ENCODE results near the gene C1QTNF6.

C1QTNF6 gene

DNA sequence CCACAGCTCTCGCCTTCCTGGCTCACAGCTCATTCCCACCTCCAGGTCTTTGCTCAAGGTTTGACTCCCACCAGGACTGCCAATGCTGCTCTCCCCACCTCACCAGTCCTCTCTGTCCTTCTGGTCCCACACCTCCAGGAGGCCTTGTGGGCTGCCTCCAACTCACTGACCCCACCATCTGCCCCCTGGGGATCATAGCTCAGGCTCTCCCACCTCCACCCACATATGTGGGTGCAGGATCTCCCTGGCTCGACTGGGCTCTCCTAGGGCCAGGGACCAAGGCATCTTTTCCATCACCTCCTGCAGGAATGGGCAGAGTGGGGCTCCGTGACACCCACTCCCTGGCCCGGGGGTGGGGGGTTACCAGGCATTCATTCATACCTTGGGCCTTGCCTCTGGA, 38.0 kb upstream of the C1QTNF6 start:
- H3K9ac ChIP-seq: peak overlapping the region in 4 of 11 experiments; percentile 19 to 49 (median 30); a peak in 6 of 22 replicates
- peaks cover 49 to 90% (median 81%) of the 10 kb centered on the region in 10 experiments for H3K4me1 ChIP-seq
- H3K27ac ChIP-seq: peak overlapping the region in 1 of 11 experiments; percentile 12; a peak in 1 of 22 replicates
- peak overlapping the region in 9 of 11 experiments; percentile 7 to 72 (median 19); a peak in 10 of 22 replicates for H3K4me2 ChIP-seq
- no peaks in the 10 kb centered on the region for H3K27me3 ChIP-seq
- H4K20me1 ChIP-seq: peaks cover 15 to 69% (median 49%) of the 10 kb centered on the region in 11 experiments; a peak in 20 of 22 replicates
- H3K36me3 ChIP-seq: peaks cover 50 to 74% (median 59%) of the 10 kb centered on the region in 11 experiments
- H3K4me3 ChIP-seq: no peak overlapping the region
- peaks cover 0 to 8% (median 0%) of the 10 kb centered on the region in 11 experiments; a peak in 3 of 22 replicates for H3K9me3 ChIP-seq (replicated peaks in 1 of 11)
- TF ChIP-seq Cebpa-rat (IDR thresholded peaks at IDR 0.05): no peak

DNA sequence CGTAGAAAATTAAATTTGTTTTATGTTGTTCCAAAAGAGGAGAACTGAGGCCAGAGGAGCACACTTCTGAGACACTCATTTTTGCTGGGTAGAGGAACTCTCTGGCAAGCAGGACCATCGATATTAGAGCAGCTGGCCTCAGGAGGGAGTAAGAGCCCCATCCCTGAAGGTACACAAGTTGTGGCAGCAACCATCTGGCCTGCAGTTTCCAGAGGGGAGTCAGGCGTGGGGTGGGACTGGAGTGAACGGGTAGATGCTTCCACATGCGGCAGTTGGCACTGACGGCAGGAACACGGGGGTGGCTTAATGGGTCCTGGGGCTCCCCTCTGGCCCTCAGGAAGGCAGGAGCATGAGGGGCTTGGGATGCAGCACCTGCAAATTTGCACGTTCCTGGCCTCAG, 37.4 kb upstream of the C1QTNF6 start:
- peak overlapping the region in 9 of 11 experiments; percentile 7 to 72 (median 18); a peak in 10 of 22 replicates for H3K4me2 ChIP-seq
- 0 out of 22 replicates have a peak overlapping the region, but pooled peaks of 1 of the 11 experiments have one; percentile 12 for H3K27ac ChIP-seq
- peaks cover 44 to 68% (median 54%) of the 10 kb centered on the region in 11 experiments for H3K36me3 ChIP-seq
- H4K20me1 ChIP-seq: peaks cover 15 to 69% (median 44%) of the 10 kb centered on the region in 11 experiments; a peak in 20 of 22 replicates
- no peaks in the 10 kb centered on the region for H3K27me3 ChIP-seq
- H3K9ac ChIP-seq: peak overlapping the region in 4 of 11 experiments; percentile 19 to 49 (median 28); a peak in 3 of 22 replicates
- peaks cover 49 to 90% (median 81%) of the 10 kb centered on the region in 10 experiments for H3K4me1 ChIP-seq
- TF ChIP-seq Cebpa-rat (IDR thresholded peaks at IDR 0.05): no peak
- H3K9me3 ChIP-seq (replicated peaks in 1 of 11): peaks cover 0 to 8% (median 0%) of the 10 kb centered on the region in 11 experiments; a peak in 3 of 22 replicates
- H3K4me3 ChIP-seq: no peak overlapping the region

DNA sequence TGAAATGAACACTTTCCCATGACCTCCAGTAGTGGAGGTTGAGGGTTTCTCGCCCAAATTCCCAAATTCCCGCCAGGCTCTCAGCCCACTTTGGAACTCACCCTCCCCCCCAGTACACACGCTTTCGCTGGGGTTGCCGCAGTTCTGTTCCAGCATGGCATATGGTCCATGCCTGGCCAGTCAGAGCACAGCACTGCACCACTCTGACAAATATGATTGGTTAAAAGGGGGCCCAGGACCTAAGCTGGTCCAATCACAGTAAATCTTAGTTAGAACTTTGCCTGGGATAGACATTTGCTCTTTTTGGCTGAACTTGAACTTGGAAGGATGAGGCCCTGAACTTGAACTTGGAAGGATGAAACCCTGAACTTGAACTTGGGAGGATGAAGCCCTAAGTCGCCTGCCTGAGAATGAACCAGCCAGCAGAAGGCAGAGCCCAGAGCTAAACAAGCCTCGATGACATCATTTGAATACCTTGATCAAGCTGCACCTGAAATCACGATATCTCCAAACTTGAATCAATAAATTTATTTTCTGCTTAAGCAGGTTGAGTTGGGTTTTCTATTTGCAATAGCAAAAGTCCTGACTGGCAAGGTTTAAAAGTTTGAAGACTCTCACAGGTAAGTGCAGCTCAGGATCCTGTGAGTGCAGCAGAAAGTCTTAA, 36.8 kb upstream of the C1QTNF6 start:
- H4K20me1 ChIP-seq: peaks cover 15 to 66% (median 42%) of the 10 kb centered on the region in 11 experiments; a peak in 20 of 22 replicates
- H3K27me3 ChIP-seq: no peaks in the 10 kb centered on the region
- no peak for TF ChIP-seq Cebpa-rat (IDR thresholded peaks at IDR 0.05)
- H3K9ac ChIP-seq: peak overlapping the region in 3 of 11 experiments; percentile 1 to 30 (median 19); a peak in 2 of 22 replicates
- no peak overlapping the region for H3K4me3 ChIP-seq
- H3K27ac ChIP-seq: peak overlapping the region in 3 of 11 experiments; percentile 32 to 53 (median 51); a peak in 2 of 22 replicates
- H3K9me3 ChIP-seq (replicated peaks in 1 of 11): peaks cover 0 to 8% (median 0%) of the 10 kb centered on the region in 11 experiments; a peak in 3 of 22 replicates
- peaks cover 46 to 91% (median 82%) of the 10 kb centered on the region in 10 experiments for H3K4me1 ChIP-seq
- peak overlapping the region in 7 of 11 experiments; percentile 30 to 72 (median 53); a peak in 11 of 22 replicates for H3K4me2 ChIP-seq
- H3K36me3 ChIP-seq: peaks cover 44 to 68% (median 54%) of the 10 kb centered on the region in 11 experiments

DNA sequence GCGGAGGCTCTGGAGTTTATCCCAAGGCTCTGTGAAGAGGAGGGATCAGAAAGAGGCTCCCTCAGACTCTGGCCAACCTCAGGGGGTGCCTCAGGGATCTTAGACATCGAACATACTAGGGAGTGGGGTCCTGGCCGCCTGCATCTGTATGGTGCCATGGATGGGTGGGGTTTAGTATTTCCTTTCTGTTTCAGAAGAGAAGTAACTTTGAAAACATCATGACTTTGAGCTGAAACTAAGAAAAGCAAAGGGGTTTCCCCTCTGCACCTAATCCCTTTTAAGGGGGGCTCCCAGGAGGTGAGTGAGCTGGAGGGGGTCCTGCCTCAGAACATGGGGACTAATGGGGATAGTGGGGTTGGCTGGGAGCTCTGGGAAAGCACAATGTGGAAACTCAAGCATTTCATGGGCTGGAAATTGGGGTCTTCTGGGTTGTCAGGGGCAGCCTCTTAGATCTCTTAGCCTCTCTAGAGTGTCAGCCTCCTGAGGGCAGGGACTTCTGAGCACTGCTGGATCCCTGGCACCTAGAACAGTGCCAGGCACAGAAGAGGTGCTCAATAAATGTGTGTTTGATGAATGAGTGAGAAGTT, 36.0 kb upstream of the C1QTNF6 start:
- H3K27ac ChIP-seq: peak overlapping the region in 5 of 11 experiments; percentile 22 to 53 (median 32); a peak in 6 of 22 replicates
- TF ChIP-seq Cebpa-rat (IDR thresholded peaks at IDR 0.05): no peak
- H3K36me3 ChIP-seq: peaks cover 40 to 63% (median 49%) of the 10 kb centered on the region in 11 experiments

DNA sequence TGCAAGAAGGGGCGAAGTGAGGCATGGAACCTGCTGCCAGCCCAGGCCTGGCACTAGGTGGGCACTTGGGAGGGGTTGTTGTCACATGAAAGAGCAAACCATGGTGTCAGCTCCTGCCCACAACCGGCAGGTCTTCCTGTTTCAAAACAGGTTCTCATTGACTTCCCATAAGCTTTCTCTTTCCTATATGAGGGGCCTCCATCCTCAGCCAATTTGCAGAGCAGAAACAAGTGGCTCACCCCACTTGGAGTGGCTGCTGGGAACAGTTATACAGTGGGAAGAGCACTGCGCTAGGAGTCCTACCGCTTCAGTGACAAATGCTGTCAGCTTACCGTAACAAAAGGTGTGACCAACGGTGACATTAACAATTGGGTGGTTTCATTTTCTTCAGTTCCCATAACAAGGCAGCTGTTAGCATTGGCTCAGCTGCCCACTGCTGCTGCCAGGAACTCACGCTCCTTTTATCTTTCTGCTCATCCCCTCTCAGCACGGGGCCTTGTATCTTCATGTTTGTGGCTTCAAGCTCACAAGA, 34.5 kb upstream of the C1QTNF6 start:
- Histone ChIP-seq H3K27ac (peak overlapping the region in 5 of 11 experiments; percentile 3 to 33 (median 7); a peak in 4 of 22 replicates), H3K4me1 (peaks cover 37 to 83% (median 72%) of the 10 kb centered on the region in 10 experiments), H3K9ac (no peak overlapping the region; a peak in 1 of 22 replicates)

More for the DNA sequence above, 36.0 kb upstream of the C1QTNF6 start:
- Histone ChIP-seq H3K4me2 (peak overlapping the region in 8 of 11 experiments; percentile 15 to 72 (median 46); a peak in 11 of 22 replicates), H3K27me3 (no peaks in the 10 kb centered on the region), H3K4me1 (peaks cover 46 to 91% (median 81%) of the 10 kb centered on the region in 10 experiments), H3K9ac (peak overlapping the region in 3 of 11 experiments; percentile 2 to 37 (median 6); a peak in 6 of 22 replicates), H4K20me1 (peaks cover 15 to 66% (median 40%) of the 10 kb centered on the region in 11 experiments; a peak in 20 of 22 replicates), H3K9me3 (replicated peaks in 1 of 11) (peaks cover 0 to 8% (median 0%) of the 10 kb centered on the region in 11 experiments; a peak in 3 of 22 replicates), H3K4me3 (no peak overlapping the region)

DNA sequence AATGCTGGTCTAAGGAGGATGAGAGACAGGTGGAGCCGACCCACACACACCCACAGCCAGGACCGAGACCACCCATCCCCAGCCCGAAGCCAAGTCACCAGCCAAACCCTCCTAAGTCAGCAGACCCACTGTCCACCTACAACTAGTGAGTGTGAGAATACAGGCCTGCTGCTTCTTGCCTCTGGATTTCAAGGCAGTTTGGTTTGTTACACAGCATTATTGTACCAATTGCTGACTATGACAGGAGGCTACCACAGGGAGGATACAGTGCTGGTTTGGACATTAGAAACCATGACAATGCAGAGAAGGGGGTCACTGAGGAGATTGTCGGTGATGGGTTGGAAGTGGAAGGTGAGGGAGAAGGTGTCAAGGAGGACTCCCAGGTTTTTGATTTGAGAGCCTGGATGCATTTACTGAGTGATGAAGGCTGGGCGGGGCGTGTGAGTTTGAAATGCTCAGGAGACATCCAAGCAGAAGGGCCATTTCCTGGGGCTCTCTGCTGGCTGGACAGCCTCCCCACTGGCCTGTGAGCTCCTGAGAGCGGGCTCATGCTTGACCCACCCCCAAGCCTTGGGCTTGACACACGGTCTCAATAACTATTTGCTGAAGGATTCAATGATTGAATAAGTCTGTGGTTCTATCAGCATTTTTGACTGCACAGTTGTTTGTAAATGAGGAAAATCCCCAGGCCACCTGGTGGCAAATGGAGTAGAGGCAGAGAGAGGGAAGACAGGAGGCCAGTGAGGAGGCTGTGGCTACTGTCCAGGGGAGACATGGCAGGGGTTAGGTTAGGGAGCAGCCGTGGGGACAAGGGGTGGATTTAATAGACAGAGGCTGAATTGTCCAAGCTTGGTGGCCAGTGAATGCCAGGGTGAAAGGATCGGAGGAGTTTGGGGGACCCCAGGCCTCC, 33.6 kb upstream of the C1QTNF6 start:
- H3K27ac ChIP-seq: peak overlapping the region in 5 of 11 experiments; percentile 3 to 34 (median 7); a peak in 4 of 22 replicates
- peaks cover 0 to 8% (median 0%) of the 10 kb centered on the region in 11 experiments; a peak in 3 of 22 replicates for H3K9me3 ChIP-seq (replicated peaks in 1 of 11)
- H3K4me2 ChIP-seq: peak overlapping the region in 10 of 11 experiments; percentile 18 to 77 (median 46); a peak in 19 of 22 replicates
- H4K20me1 ChIP-seq: peaks cover 15 to 59% (median 31%) of the 10 kb centered on the region in 11 experiments; a peak in 20 of 22 replicates
- no peak for TF ChIP-seq Cebpa-rat (IDR thresholded peaks at IDR 0.05)
- no peak overlapping the region for H3K4me3 ChIP-seq
- H3K4me1 ChIP-seq: peaks cover 37 to 80% (median 71%) of the 10 kb centered on the region in 10 experiments
- no peaks in the 10 kb centered on the region for H3K27me3 ChIP-seq
- H3K36me3 ChIP-seq: peaks cover 34 to 52% (median 41%) of the 10 kb centered on the region in 11 experiments
- no peak overlapping the region for H3K9ac ChIP-seq

More for the DNA sequence above, 34.5 kb upstream of the C1QTNF6 start:
- peaks cover 15 to 60% (median 31%) of the 10 kb centered on the region in 11 experiments; a peak in 20 of 22 replicates for H4K20me1 ChIP-seq
- H3K4me2 ChIP-seq: peak overlapping the region in 4 of 11 experiments; percentile 12 to 44 (median 32); a peak in 10 of 22 replicates
- peaks cover 34 to 53% (median 42%) of the 10 kb centered on the region in 11 experiments for H3K36me3 ChIP-seq
- H3K4me3 ChIP-seq: no peak overlapping the region
- no peaks in the 10 kb centered on the region for H3K27me3 ChIP-seq
- H3K9me3 ChIP-seq (replicated peaks in 1 of 11): peaks cover 0 to 8% (median 0%) of the 10 kb centered on the region in 11 experiments; a peak in 3 of 22 replicates
- no peak for TF ChIP-seq Cebpa-rat (IDR thresholded peaks at IDR 0.05)

DNA sequence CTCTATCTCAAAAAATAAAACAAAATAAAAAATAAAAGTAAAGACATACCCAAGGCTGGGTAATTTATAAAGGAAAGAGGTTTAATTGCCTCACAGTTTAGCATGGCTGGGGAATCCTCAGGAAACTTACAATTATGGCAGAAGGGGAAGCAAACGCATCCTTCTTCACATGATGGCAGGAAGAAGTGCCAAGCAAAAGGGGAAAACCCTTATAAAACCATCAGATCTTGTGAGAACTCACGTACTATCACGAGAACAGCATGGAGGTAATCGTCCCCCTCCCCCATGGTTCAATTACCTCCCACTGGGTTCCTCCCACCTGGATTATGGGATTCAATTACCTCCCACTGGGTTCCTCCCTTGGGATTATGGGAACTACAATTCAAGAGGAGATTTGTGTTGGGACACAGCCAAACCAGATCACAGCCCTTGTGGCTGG, 32.5 kb upstream of the C1QTNF6 start:
- Histone ChIP-seq H3K9me3 (replicated peaks in 1 of 11) (peaks cover 0 to 8% (median 0%) of the 10 kb centered on the region in 11 experiments; a peak in 3 of 22 replicates), H3K27ac (peak overlapping the region in 3 of 11 experiments; percentile 18 to 36 (median 34); a peak in 5 of 22 replicates), H3K27me3 (no peaks in the 10 kb centered on the region), H4K20me1 (peaks cover 8 to 48% (median 21%) of the 10 kb centered on the region in 11 experiments; a peak in 19 of 22 replicates), H3K4me1 (peaks cover 26 to 71% (median 60%) of the 10 kb centered on the region in 10 experiments), H3K36me3 (peaks cover 23 to 41% (median 30%) of the 10 kb centered on the region in 11 experiments), H3K9ac (no peak overlapping the region), H3K4me3 (no peak overlapping the region), H3K4me2 (peak overlapping the region; percentile 9 to 77 (median 46); a peak in 20 of 22 replicates)
- TF ChIP-seq Cebpa-rat (IDR thresholded peaks at IDR 0.05): no peak
